Thyroid gland (tissue), 4 donors: ENCODE measurements around the gene SVIL. TPM values are rescaled to one million over a fixed set of nuclear protein-coding genes. Genes with fewer than 3 reads are reported as not detected.
"Not testable (repeated sequence)": the region's sequence is repeated elsewhere in the genome, so short reads cannot be mapped to it uniquely, and the experiment has no call there.

Source experiments
- DNase-seq, 2 donors: peaks; one replicate each; pipeline ENCODE4 v3.0.0-alpha.2; 2019
- H3K27ac ChIP-seq, 3 donors: fragments of 200-600 bp; sonication (generic); 1 replicate in 2 of 3; 2 replicates in 1 of 3; pipeline ENCODE4 v1.5.1; 2016 to 2019; ENCODE audit warnings: mild to moderate bottlenecking in 1 of 3, moderate library complexity in 1 of 3
- H3K27me3 ChIP-seq: fragments of 200-600 bp; sonication (generic); one replicate; pipeline ENCODE4 v1.5.1; 2019
- H3K36me3 ChIP-seq, 2 donors: fragments of 200-600 bp; sonication (generic); one replicate each; pipeline ENCODE4 v1.5.1; 2016 to 2019
- H3K4me1 ChIP-seq, 2 donors: fragments of 200-600 bp; sonication (generic); one replicate each; pipeline ENCODE4 v1.5.1; 2017 to 2019
- H3K4me3 ChIP-seq, 3 donors: fragments of 200-600 bp; sonication (generic); replicated peaks in 1 of 3; 1 replicate in 2 of 3; 2 replicates in 1 of 3; pipeline ENCODE4 v1.5.1; 2016; ENCODE audit warnings: mild to moderate bottlenecking in 1 of 3
- H3K9me3 ChIP-seq: fragments of 200-600 bp; sonication (generic); one replicate; pipeline ENCODE4 v1.5.1; 2017
- CTCF ChIP-seq, 6 experiments: fragments of 200-600 bp in 3 of 6; fragments of 450-650 bp in 3 of 6; sonication (generic) in 3 of 6; IDR thresholded peaks; one replicate each; pipeline ENCODE4 v1.5.1; 2016 to 2019; ENCODE audit warnings: antibody characterized with exemption in 6 of 6, mild to moderate bottlenecking in 2 of 6, inconsistent platforms in 1 of 6, moderate library complexity in 1 of 6
- POLR2A ChIP-seq, 2 donors: fragments of 450-650 bp; IDR thresholded peaks; one replicate each; pipeline ENCODE4 v1.6.1; 2017; ENCODE audit warnings: antibody characterized with exemption in 2 of 2, mild to moderate bottlenecking in 2 of 2, moderate library complexity in 1 of 2
- WGBS, 2 donors: methylation state at CpG; one replicate each; pipeline ENCODE4 v1.1.5; 2017; 5-methylcytosine and 5-hydroxymethylcytosine counted together
- intact Hi-C: fragments of 100-400 bp; cut with DNase I; formaldehyde crosslinking; loops from one replicate; pipeline ENCODE4 v1.15.1; 2023
- total RNA-seq, 4 donors: library from RNA; depleted of rRNA; stranded (reverse); fragments of >200 nt; gene quantifications; one replicate each; pipeline ENCODE4 v1.2.3, GENCODE V29; 2016

The SVIL gene
- total RNA-seq, 4 donors from 2014 or later, result 59.9 to 211 (median 134) TPM

GRCh38 chr10:29446327-29446726 is 188.4 kb downstream of the SVIL start:
- intact Hi-C loops, result loop anchor here (5.0 kb wide), 1 partner anchor 69 kb away; no protein-coding TSS in a partner anchor

GRCh38 chr10:29443745-29444523 is 190.8 kb downstream of the SVIL start:
- intact Hi-C loops, result no loop called here

More at GRCh38 chr10:29446327-29446726, 188.4 kb downstream of the SVIL start:
- no peaks in the 10 kb centered on the region for H3K36me3 ChIP-seq
- DNase-seq, result no peak
- TF ChIP-seq POLR2A (IDR thresholded peaks at IDR 0.05) (no peak), CTCF (IDR thresholded peaks at IDR 0.05) (no peak)
- no peaks in the 10 kb centered on the region for H3K4me1 ChIP-seq
- no peak overlapping the region for H3K27ac ChIP-seq
- no peaks in the 10 kb centered on the region for H3K9me3 ChIP-seq
- no peak overlapping the region for H3K4me3 ChIP-seq
- H3K27me3 ChIP-seq, result no peaks in the 10 kb centered on the region
- 97 to 100% methylated on average over 1 of the region's 1 CpG for WGBS, 2 donors

GRCh38 chr10:29440981-29441380 is 193.8 kb downstream of the SVIL start:
- Histone ChIP-seq H3K9me3 (no peaks in the 10 kb centered on the region), H3K27ac (no peak overlapping the region), H3K36me3 (no peaks in the 10 kb centered on the region), H3K4me1 (no peaks in the 10 kb centered on the region), H3K4me3 (no peak overlapping the region), H3K27me3 (no peaks in the 10 kb centered on the region)
- no peak for DNase-seq
- intact Hi-C loops, result no loop called here
- WGBS, 2 donors, result 95 to 98% methylated on average over 2 of the region's 2 CpGs
- TF ChIP-seq CTCF (IDR thresholded peaks at IDR 0.05), result no peak
- no peak for TF ChIP-seq POLR2A (IDR thresholded peaks at IDR 0.05)

More at GRCh38 chr10:29443745-29444523, 190.8 kb downstream of the SVIL start:
- Histone ChIP-seq H3K36me3 (no peaks in the 10 kb centered on the region), H3K27me3 (no peaks in the 10 kb centered on the region), H3K4me1 (no peaks in the 10 kb centered on the region), H3K9me3 (no peaks in the 10 kb centered on the region), H3K4me3 (no peak overlapping the region), H3K27ac (no peak overlapping the region)
- WGBS, 2 donors, result 87 to 96% methylated on average over 5 of the region's 5 CpGs
- no peak for DNase-seq
- TF ChIP-seq POLR2A (IDR thresholded peaks at IDR 0.05) (no peak), CTCF (IDR thresholded peaks at IDR 0.05) (no peak)

GRCh38 chr10:29439005-29439404 is 195.8 kb downstream of the SVIL start:
- 96 to 98% methylated on average over 3 of the region's 3 CpGs for WGBS, 2 donors
- DNase-seq, intact Hi-C loops, H3K9me3 ChIP-seq, H3K27ac ChIP-seq, H3K36me3 ChIP-seq, H3K4me3 ChIP-seq, H3K27me3 ChIP-seq, H3K4me1 ChIP-seq: not testable (repeated sequence)

GRCh38 chr10:29438271-29438670 is 196.5 kb downstream of the SVIL start:
- intact Hi-C loops, result no loop called here
- no peak for TF ChIP-seq POLR2A (IDR thresholded peaks at IDR 0.05)
- TF ChIP-seq CTCF (IDR thresholded peaks at IDR 0.05), result no peak
- H3K36me3 ChIP-seq, result no peaks in the 10 kb centered on the region
- DNase-seq, result no peak
- no peak overlapping the region for H3K4me3 ChIP-seq
- no peaks in the 10 kb centered on the region for H3K9me3 ChIP-seq
- 93 to 95% methylated on average over 9 of the region's 9 CpGs for WGBS, 2 donors
- no peak overlapping the region for H3K27ac ChIP-seq
- H3K27me3 ChIP-seq, result no peaks in the 10 kb centered on the region
- no peaks in the 10 kb centered on the region for H3K4me1 ChIP-seq
